Endodermal cell (in vitro differentiated cells): Measurements from ENCODE around the gene B4GALNT3. TPM values are rescaled to one million over a fixed set of nuclear protein-coding genes. Genes with fewer than 3 reads are reported as not detected.
"Not testable (repeated sequence)": the region's sequence is repeated elsewhere in the genome, so short reads cannot be mapped to it uniquely, and the experiment has no call there.

Experiments used
- DNase-seq: peaks from one replicate; pipeline ENCODE4 v3.0.0-alpha.2; 2017
- H3K27ac ChIP-seq: 2 replicates; pipeline ENCODE4 v1.5.1; 2013; ENCODE audit warnings: mild to moderate bottlenecking, low read depth, low read length, moderate library complexity
- H3K27me3 ChIP-seq: 2 replicates; pipeline ENCODE4 v1.6.1; 2013; ENCODE audit warnings: mild to moderate bottlenecking, low read length, moderate library complexity; ENCODE audit not compliant: insufficient read depth, control insufficient read depth, poor library complexity, severe bottlenecking
- H3K36me3 ChIP-seq: 2 replicates; pipeline ENCODE4 v1.7.0; 2013; ENCODE audit warnings: mild to moderate bottlenecking, low read length, moderate library complexity; ENCODE audit not compliant: control insufficient read depth, insufficient read depth
- H3K4me1 ChIP-seq: one replicate; pipeline ENCODE4 v1.7.0; 2013; ENCODE audit warnings: low read length; ENCODE audit not compliant: control insufficient read depth, insufficient read depth
- H3K4me3 ChIP-seq: 2 replicates; pipeline ENCODE4 v1.5.1; 2013; ENCODE audit warnings: mild to moderate bottlenecking, low read length, moderate library complexity
- H3K9ac ChIP-seq: 2 replicates; pipeline ENCODE4 v1.6.1; 2013; ENCODE audit warnings: mild to moderate bottlenecking, low read length, moderate library complexity; ENCODE audit not compliant: poor library complexity, severe bottlenecking; ENCODE audit errors: extremely low read depth
- H3K9me3 ChIP-seq: 2 replicates; pipeline ENCODE4 v1.6.1; 2013; ENCODE audit warnings: mild to moderate bottlenecking, low read length, moderate library complexity; ENCODE audit not compliant: control insufficient read depth
- H3K27ac Mint-ChIP-seq: 2 replicates; pipeline ENCODE4 v1.8.0; 2020; ENCODE audit warnings: mixed read lengths
- H3K27me3 Mint-ChIP-seq: 2 replicates; pipeline ENCODE4 v1.8.0; 2021; ENCODE audit warnings: mild to moderate bottlenecking, mixed read lengths; ENCODE audit not compliant: insufficient read depth
- H3K36me3 Mint-ChIP-seq: 2 replicates; pipeline ENCODE4 v1.8.0; 2020; ENCODE audit warnings: low read depth, mixed read lengths
- H3K4me1 Mint-ChIP-seq: 2 replicates; pipeline ENCODE4 v1.8.0; 2020; ENCODE audit warnings: mixed read lengths
- H3K4me3 Mint-ChIP-seq: 2 replicates; pipeline ENCODE4 v1.8.0; 2020; ENCODE audit warnings: mild to moderate bottlenecking, moderate library complexity, mixed read lengths
- H3K9me3 Mint-ChIP-seq: 2 replicates; pipeline ENCODE4 v1.8.0; 2020; ENCODE audit warnings: mild to moderate bottlenecking, mixed read lengths
- CTCF ChIP-seq: fragments of 200-600 bp; sonication (generic); conservative IDR thresholded peaks from 2 replicates; pipeline ENCODE4 v1.5.0; 2021; ENCODE audit warnings: antibody characterized with exemption, mild to moderate bottlenecking
- WGBS, 2 experiments: methylation state at CpG; one replicate each; pipeline versions ENCODE4 v1.1.5 to v1.1.7; 2013; ENCODE audit warnings: missing lambda C conversion rate in 2 of 2, mixed read lengths in 1 of 2; ENCODE audit not compliant: insufficient coverage in 1 of 2, insufficient read length in 1 of 2; 5-methylcytosine and 5-hydroxymethylcytosine counted together
- total RNA-seq, 2 donors: library from RNA; stranded (reverse); fragmentation: NEBNext Ultra II Directional in 1 of 2; extraction: Animal tissue kit (Norgen Biotek cat#: 25700) in 1 of 2; gene quantifications; 2 replicates in 1 of 2; 3 replicates in 1 of 2; pipeline ENCODE4 v1.2.1, GENCODE V29; 2021

The B4GALNT3 gene
- total RNA-seq, 2 donors from 2014 or later = 61.5 to 155 TPM

- H3K27ac ChIP-seq = no peak overlapping the region
- H3K27me3 Mint-ChIP-seq = peaks cover 9% of the 10 kb centered on the region
- no peak overlapping the region for H3K4me3 Mint-ChIP-seq
- no peaks in the 10 kb centered on the region for H3K27me3 ChIP-seq
- H3K9me3 ChIP-seq = peaks cover 4% of the 10 kb centered on the region
- DNase-seq = peak; percentile 57
- no peak overlapping the region for H3K9ac ChIP-seq
- TF ChIP-seq CTCF = no peak
- no peak overlapping the region for H3K27ac Mint-ChIP-seq
- peaks cover 10% of the 10 kb centered on the region for H3K9me3 Mint-ChIP-seq
- peaks cover 40% of the 10 kb centered on the region for H3K4me1 Mint-ChIP-seq
- peaks cover 3% of the 10 kb centered on the region for H3K36me3 Mint-ChIP-seq
- 88 to 92% methylated on average over 13 to 14 of the region's 14 CpGs for WGBS, 2 experiments
- H3K4me1 ChIP-seq = peaks cover 12% of the 10 kb centered on the region
- no peak overlapping the region for H3K4me3 ChIP-seq
- no peaks in the 10 kb centered on the region for H3K36me3 ChIP-seq
Measured at GRCh38 chr12:576615-577110, 116.9 kb downstream of the B4GALNT3 start.

- not testable (repeated sequence) for H3K9ac ChIP-seq, H3K4me3 ChIP-seq, H3K27me3 ChIP-seq, H3K4me1 ChIP-seq, H3K9me3 ChIP-seq, H3K36me3 Mint-ChIP-seq, H3K9me3 Mint-ChIP-seq, H3K27ac ChIP-seq, H3K4me3 Mint-ChIP-seq, H3K36me3 ChIP-seq, H3K27ac Mint-ChIP-seq, H3K27me3 Mint-ChIP-seq
- peak; percentile 44 for DNase-seq
- WGBS, 2 experiments = 71 to 84% methylated on average over 11 to 18 of the region's 19 CpGs
- peaks cover 30% of the 10 kb centered on the region for H3K4me1 Mint-ChIP-seq
Measured at GRCh38 chr12:577994-578747, 118.4 kb downstream of the B4GALNT3 start.

DNA sequence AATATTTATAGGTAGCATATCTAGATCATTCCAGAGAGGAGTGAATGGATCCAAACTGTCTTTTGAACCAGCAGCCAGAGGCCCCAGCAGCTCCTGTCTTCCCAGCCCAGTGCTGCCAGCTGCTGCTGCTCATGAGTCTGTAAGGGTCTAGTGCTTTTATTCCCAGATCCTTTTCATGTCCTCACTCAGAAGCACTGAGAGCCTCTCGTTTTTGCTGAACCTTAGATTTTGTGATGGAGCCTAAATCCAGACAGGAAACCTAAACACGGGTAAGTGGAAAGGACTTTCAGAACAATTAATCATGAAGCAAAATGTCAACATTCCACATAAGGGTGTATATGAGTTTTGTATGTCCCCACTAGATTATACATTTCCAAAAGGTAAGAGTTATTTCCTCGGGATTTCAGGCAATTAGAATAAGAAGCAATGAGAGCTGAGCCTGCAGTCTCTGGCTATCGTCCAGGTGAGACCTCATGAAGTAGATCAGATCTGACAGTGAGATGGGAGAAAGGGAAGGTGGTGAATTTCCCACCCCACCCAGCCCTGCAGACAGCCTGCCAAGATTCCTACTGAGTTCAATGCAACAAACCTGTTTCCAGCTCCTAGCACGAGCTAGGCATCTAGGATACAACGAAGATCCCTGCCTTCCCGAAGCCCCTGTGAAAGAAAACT, 119.1 kb downstream of the B4GALNT3 start:
- Histone ChIP-seq H3K4me1 (peaks cover 10% of the 10 kb centered on the region), H3K27me3 (no peaks in the 10 kb centered on the region)
- H3K4me3 Mint-ChIP-seq = no peak overlapping the region

More for the DNA sequence above, 119.1 kb downstream of the B4GALNT3 start:
- no peaks in the 10 kb centered on the region for H3K36me3 ChIP-seq
- Mint-ChIP-seq H3K9me3 (peaks cover 10% of the 10 kb centered on the region), H3K27me3 (peaks cover 9% of the 10 kb centered on the region), H3K36me3 (peaks cover 3% of the 10 kb centered on the region), H3K27ac (peak overlapping the region; percentile 76), H3K4me1 (peaks cover 30% of the 10 kb centered on the region)
- H3K9me3 ChIP-seq = peaks cover 4% of the 10 kb centered on the region
- TF ChIP-seq CTCF = no peak
- peak; percentile 63 for DNase-seq
- H3K4me3 ChIP-seq = no peak overlapping the region
- no peak overlapping the region for H3K9ac ChIP-seq
- no peak overlapping the region for H3K27ac ChIP-seq
- WGBS, 2 experiments = 64 to 68% methylated on average over 5 to 7 of the region's 7 CpGs
